GM23338 (cell line): ENCODE measurements around the gene CYTH1. TPM values are rescaled to one million over a fixed set of nuclear protein-coding genes. Genes with fewer than 3 reads are reported as not detected.

Experiments
- ATAC-seq: fragments of 200-7000 bp; cut with Tn5 transposase; 3 replicates; pipeline ENCODE4 v1.9.1; 2020
- DNase-seq: peaks from one replicate; pipeline ENCODE4 v3.0.0-alpha.2; 2015; ENCODE audit warnings: low spot score
- H2AFZ ChIP-seq: fragments of 200-600 bp; sonication (generic); 2 replicates; pipeline ENCODE4 v1.8.0; 2016; ENCODE audit warnings: antibody characterized with exemption, mild to moderate bottlenecking, moderate library complexity
- H3F3A ChIP-seq: fragments of 200-600 bp; sonication (generic); replicated peaks from 2 replicates; pipeline ENCODE4 v1.8.0; 2017; ENCODE audit warnings: antibody characterized with exemption, mixed run types, low read depth
- H3K27ac ChIP-seq: fragments of 200-600 bp; sonication (generic); 2 replicates; pipeline ENCODE4 v1.6.1; 2016; ENCODE audit warnings: low read depth
- H3K27me3 ChIP-seq: fragments of 200-600 bp; sonication (generic); 2 replicates; pipeline ENCODE4 v1.8.0; 2016; ENCODE audit warnings: mild to moderate bottlenecking, mixed run types, moderate library complexity; ENCODE audit not compliant: insufficient read depth
- H3K36me3 ChIP-seq: fragments of 200-600 bp; sonication (generic); 2 replicates; pipeline ENCODE4 v1.8.0; 2016; ENCODE audit warnings: mild to moderate bottlenecking; ENCODE audit not compliant: insufficient read depth
- H3K4me1 ChIP-seq: fragments of 200-600 bp; sonication (generic); 2 replicates; pipeline ENCODE4 v1.8.0; 2016; ENCODE audit warnings: mild to moderate bottlenecking, moderate library complexity; ENCODE audit not compliant: insufficient read depth
- H3K4me2 ChIP-seq: fragments of 200-600 bp; sonication (generic); 2 replicates; pipeline ENCODE4 v1.7.1; 2017; ENCODE audit warnings: mixed run types
- H3K4me3 ChIP-seq: fragments of 200-600 bp; sonication (generic); 2 replicates; pipeline ENCODE4 v1.6.1; 2016; ENCODE audit warnings: mixed run types
- H3K79me2 ChIP-seq: fragments of 200-600 bp; sonication (generic); replicated peaks from 2 replicates; pipeline ENCODE4 v1.8.0; 2017; ENCODE audit warnings: mild to moderate bottlenecking; ENCODE audit not compliant: insufficient read depth
- H3K9me2 ChIP-seq: fragments of 200-600 bp; sonication (generic); 2 replicates; pipeline ENCODE4 v1.8.0; 2017; ENCODE audit not compliant: insufficient read depth
- H4K20me1 ChIP-seq: fragments of 200-600 bp; sonication (generic); replicated peaks from 2 replicates; pipeline ENCODE4 v1.8.0; 2017; ENCODE audit warnings: mild to moderate bottlenecking; ENCODE audit not compliant: insufficient read depth
- H3K27ac Mint-ChIP-seq: 2 replicates; pipeline ENCODE4 v1.8.0; 2020; ENCODE audit warnings: inconsistent platforms, mild to moderate bottlenecking, moderate library complexity, mixed read lengths
- H3K27me3 Mint-ChIP-seq: 3 replicates; pipeline ENCODE4 v1.8.0; 2022; ENCODE audit warnings: low read depth, mild to moderate bottlenecking, moderate library complexity, mixed read lengths, inconsistent platforms; ENCODE audit not compliant: insufficient read depth, poor library complexity
- H3K36me3 Mint-ChIP-seq: 3 replicates; pipeline ENCODE4 v1.8.0; 2021; ENCODE audit warnings: low read depth, mild to moderate bottlenecking, inconsistent platforms, moderate library complexity, mixed read lengths
- H3K4me1 Mint-ChIP-seq: 3 replicates; pipeline ENCODE4 v1.8.0; 2020; ENCODE audit warnings: mild to moderate bottlenecking, inconsistent platforms, mixed read lengths
- H3K4me3 Mint-ChIP-seq: 3 replicates; pipeline ENCODE4 v1.8.0; 2021; ENCODE audit warnings: moderate library complexity, mild to moderate bottlenecking, inconsistent platforms, mixed read lengths
- H3K9me3 Mint-ChIP-seq: 3 replicates; pipeline ENCODE4 v1.8.0; 2020; ENCODE audit warnings: moderate library complexity, mild to moderate bottlenecking, inconsistent platforms, mixed read lengths
- CTCF ChIP-seq, 2 experiments: fragments of 200-600 bp in 1 of 2; sonication (generic) in 1 of 2; conservative IDR thresholded peaks; 2 replicates each; pipeline versions ENCODE4 v1.5.1 to v1.6.1; 2016 to 2017; ENCODE audit warnings: antibody characterized with exemption in 2 of 2, low read depth in 2 of 2, mild to moderate bottlenecking in 2 of 2, moderate library complexity in 1 of 2
- ZNF462 ChIP-seq: fragments of 250-450 bp; sonication (Bioruptor Pico); IDR thresholded peaks from 2 replicates; pipeline ENCODE4 v1.5.0; 2020; ENCODE audit warnings: mild to moderate bottlenecking, moderate library complexity
- polyA plus RNA-seq: library from polyadenylated mRNA; unstranded; fragments of >200 nt; fragmentation: Nextera tagmentation; extraction: Ambion mirVana; gene quantifications from 2 replicates; pipeline ENCODE4 v1.2.1, GENCODE V29; 2016
- total RNA-seq: library from RNA; depleted of rRNA; stranded (reverse); fragments of >200 nt; shearing (Covaris generic); gene quantifications from 2 replicates; pipeline ENCODE4 v1.2.3, GENCODE V29; 2014

The CYTH1 gene
- total and polyA plus RNA-seq, 2 experiments from 2014 or later = 13.8 to 14.5 TPM

DNA sequence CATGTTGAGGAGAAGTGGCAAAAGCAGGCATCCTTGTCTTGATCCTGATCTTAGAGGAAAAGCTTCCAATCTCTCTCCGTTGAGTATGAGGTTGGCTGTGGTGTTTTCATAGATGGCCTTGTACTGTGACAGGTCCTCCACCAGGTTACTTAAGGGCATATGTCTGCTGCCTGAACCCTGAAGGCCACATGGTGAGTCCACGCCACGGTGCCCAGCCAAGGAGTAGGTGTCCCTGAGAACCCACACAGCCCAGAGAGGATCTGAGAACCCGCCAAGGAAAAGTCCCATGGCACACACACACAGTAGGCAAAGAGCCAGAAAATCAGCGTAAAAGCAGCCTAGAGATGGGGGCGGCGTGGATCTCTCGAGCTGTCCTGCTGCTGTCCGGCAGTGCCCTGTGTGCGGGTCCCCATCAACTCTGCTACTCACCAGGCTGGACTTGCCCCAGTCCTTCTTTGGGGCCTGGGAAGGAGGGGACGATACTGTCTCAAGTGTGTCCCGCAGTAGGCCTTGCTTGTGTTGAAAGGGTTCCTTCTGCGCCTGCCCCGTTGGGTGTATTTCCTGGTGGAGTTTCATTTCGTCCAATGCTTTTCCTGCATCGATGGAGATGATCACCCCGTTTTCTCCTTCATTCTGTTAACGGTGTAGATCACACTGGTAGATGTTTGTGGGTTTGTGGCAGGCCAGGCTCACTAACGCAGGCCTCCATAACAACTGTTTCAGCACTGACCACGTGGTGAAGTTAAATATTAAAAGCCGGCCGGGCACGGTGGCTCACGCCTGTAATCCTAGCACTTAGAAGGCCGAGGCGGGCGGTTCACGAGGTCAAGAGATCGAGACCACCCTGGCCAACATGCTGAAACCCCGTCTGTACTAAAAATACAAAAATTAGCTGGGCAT, 114.1 kb downstream of the CYTH1 start:
- Histone ChIP-seq H3K9me2 (no peaks in the 10 kb centered on the region), H3K36me3 (no peaks in the 10 kb centered on the region), H3K27ac (no peak overlapping the region), H3K79me2 (no peaks in the 10 kb centered on the region), H3K4me1 (no peaks in the 10 kb centered on the region), H3F3A (no peaks in the 10 kb centered on the region), H4K20me1 (no peaks in the 10 kb centered on the region), H3K4me3 (no peak overlapping the region), H3K4me2 (no peak overlapping the region), H3K27me3 (no peaks in the 10 kb centered on the region), H2AFZ (no peak overlapping the region)
- Mint-ChIP-seq H3K4me1 (peaks cover 10% of the 10 kb centered on the region), H3K27ac (no peak overlapping the region), H3K27me3 (peaks cover 6% of the 10 kb centered on the region), H3K36me3 (peaks cover 11% of the 10 kb centered on the region), H3K4me3 (no peak overlapping the region), H3K9me3 (peaks cover 3% of the 10 kb centered on the region; the same call in 2 of the 3 replicates)
- DNase-seq = no peak
- TF ChIP-seq ZNF462 (CRISPR knock-in tag) (no peak), CTCF (conservative IDR thresholded peaks at IDR 0.05; ENCODE audit: low read depth in 2 of 2) (no peak)
- no peak for ATAC-seq
